HEK293T (cell line): ENCODE measurements around the gene KRTAP10-8.
"Not testable (repeated sequence)": the region's sequence is repeated elsewhere in the genome, so short reads cannot be mapped to it uniquely, and the experiment has no call there.

ENCODE experiments used
- CTCF ChIA-PET: fragments of 350-600 bp; formaldehyde crosslinking; extraction: SDS; loops from one replicate; lab custom pipeline; 2021; ENCODE audit warnings: antibody characterized with exemption, inconsistent platforms; lab: Yijun Ruan, JAX
- POLR2A ChIA-PET: fragments of 350-600 bp; formaldehyde crosslinking; extraction: SDS; loops from one replicate; lab custom pipeline; 2020; ENCODE audit warnings: antibody characterized with exemption, inconsistent platforms; lab: Yijun Ruan, JAX
- DNase-seq: peaks from one replicate; pipeline ENCODE4 v3.0.0; 2012; ENCODE audit warnings: mixed read lengths; ENCODE audit errors: extremely low spot score
- ARNT ChIP-seq: fragments of 450-650 bp; IDR thresholded peaks from 2 replicates; pipeline ENCODE4 v1.6.1; 2017; ENCODE audit warnings: mild to moderate bottlenecking
- BHLHE40 ChIP-seq: fragments of 450-650 bp; IDR thresholded peaks from 2 replicates; pipeline ENCODE4 v1.6.1; 2016; ENCODE audit warnings: mild to moderate bottlenecking, moderate library complexity, borderline replicate concordance
- CTBP1 ChIP-seq: fragments of 450-650 bp; IDR thresholded peaks from 2 replicates; pipeline ENCODE4 v1.6.1; 2016; ENCODE audit warnings: borderline replicate concordance
- ELF4 ChIP-seq: fragments of 450-650 bp; IDR thresholded peaks from 2 replicates; pipeline ENCODE4 v1.6.1; 2017; ENCODE audit warnings: antibody characterized with exemption
- FOXA1 ChIP-seq: fragments of 450-650 bp; IDR thresholded peaks from 2 replicates; pipeline ENCODE4 v1.6.1; 2016; ENCODE audit warnings: mild to moderate bottlenecking
- FOXK2 ChIP-seq: fragments of 450-650 bp; IDR thresholded peaks from 2 replicates; pipeline ENCODE4 v1.6.1; 2016; ENCODE audit warnings: mild to moderate bottlenecking
- FOXM1 ChIP-seq: fragments of 450-650 bp; IDR thresholded peaks from 2 replicates; pipeline ENCODE4 v1.6.1; 2017; ENCODE audit warnings: mild to moderate bottlenecking, borderline replicate concordance
- HDGF ChIP-seq: fragments of 450-650 bp; IDR thresholded peaks from 2 replicates; pipeline ENCODE4 v1.6.1; 2017; ENCODE audit warnings: antibody characterized with exemption, borderline replicate concordance
- L3MBTL2 ChIP-seq: fragments of 450-650 bp; conservative IDR thresholded peaks from 2 replicates; pipeline ENCODE4 v1.6.1; 2016; ENCODE audit warnings: mild to moderate bottlenecking
- LEF1 ChIP-seq: fragments of 450-650 bp; IDR thresholded peaks from 2 replicates; pipeline ENCODE4 v1.6.1; 2017; ENCODE audit warnings: mild to moderate bottlenecking, borderline replicate concordance
- NFRKB ChIP-seq: fragments of 450-650 bp; IDR thresholded peaks from 2 replicates; pipeline ENCODE4 v1.6.1; 2016; ENCODE audit warnings: mild to moderate bottlenecking, moderate library complexity
- SP1 ChIP-seq: fragments of 450-650 bp; IDR thresholded peaks from 2 replicates; pipeline ENCODE4 v1.6.1; 2017
- SUZ12 ChIP-seq: fragments of 450-650 bp; IDR thresholded peaks from 2 replicates; pipeline ENCODE4 v1.6.1; 2016; ENCODE audit warnings: mild to moderate bottlenecking
- TARDBP ChIP-seq: fragments of 450-650 bp; IDR thresholded peaks from 2 replicates; pipeline ENCODE4 v1.6.1; 2016
- ZNF384 ChIP-seq: fragments of 450-650 bp; IDR thresholded peaks from 2 replicates; pipeline ENCODE4 v1.6.1; 2016
- TF ChIP-seq, protein P1 (sequence below): fragments of 450-650 bp; IDR thresholded peaks from 2 replicates; pipeline ENCODE4 v1.6.1; 2016

KRTAP10-8 gene

DNA sequence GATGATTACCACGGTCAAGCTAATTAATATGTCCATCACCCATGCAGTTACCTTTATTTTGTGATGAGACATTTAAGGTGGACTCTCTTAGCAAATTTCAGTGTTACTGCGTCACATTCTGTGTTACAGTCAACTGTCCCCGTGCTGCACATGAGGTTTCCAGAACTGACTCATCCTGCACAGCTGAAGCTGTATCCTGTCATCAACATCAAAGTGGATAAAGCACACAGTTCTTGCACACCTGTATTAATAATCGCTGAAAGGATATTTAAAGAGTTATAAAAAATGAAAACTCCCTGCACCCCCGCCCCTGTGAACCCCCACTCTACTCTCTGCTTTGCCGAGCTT lies 28.1 kb upstream of the KRTAP10-8 start:
- ChIA-PET POLR2A (no interaction called here), CTCF (no interaction called here)
- DNase-seq, result no peak
- TF ChIP-seq L3MBTL2 (no peak), TARDBP (no peak), FOXA1 (no peak), FOXK2 (no peak), CTBP1 (no peak), LEF1 (no peak)

DNA sequence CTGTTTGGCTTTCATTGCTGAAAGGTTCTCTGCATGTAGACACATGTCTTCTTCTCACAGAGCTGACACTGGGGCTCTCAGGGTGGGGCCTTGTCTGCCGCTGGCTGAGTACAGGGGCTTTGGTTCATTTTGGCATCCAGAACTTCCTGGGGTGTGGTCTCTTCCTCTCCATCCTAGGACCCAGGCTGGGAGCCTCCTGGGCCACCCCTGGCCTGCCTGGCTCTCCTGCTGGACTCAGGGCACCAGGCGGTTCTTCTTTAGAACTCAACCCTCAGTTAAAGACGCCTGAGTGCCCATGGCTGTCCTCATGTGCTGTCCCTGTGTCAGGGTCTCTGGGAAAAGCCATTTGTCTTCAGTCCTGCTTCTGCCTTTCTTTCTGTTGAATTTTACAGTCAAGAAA lies 26.0 kb upstream of the KRTAP10-8 start:
- CTCF ChIA-PET, result no interaction called here
- no peak for DNase-seq
- TF ChIP-seq FOXA1, result no peak
- TF ChIP-seq, protein P1, sequence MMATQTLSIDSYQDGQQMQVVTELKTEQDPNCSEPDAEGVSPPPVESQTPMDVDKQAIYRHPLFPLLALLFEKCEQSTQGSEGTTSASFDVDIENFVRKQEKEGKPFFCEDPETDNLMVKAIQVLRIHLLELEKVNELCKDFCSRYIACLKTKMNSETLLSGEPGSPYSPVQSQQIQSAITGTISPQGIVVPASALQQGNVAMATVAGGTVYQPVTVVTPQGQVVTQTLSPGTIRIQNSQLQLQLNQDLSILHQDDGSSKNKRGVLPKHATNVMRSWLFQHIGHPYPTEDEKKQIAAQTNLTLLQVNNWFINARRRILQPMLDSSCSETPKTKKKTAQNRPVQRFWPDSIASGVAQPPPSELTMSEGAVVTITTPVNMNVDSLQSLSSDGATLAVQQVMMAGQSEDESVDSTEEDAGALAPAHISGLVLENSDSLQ, result no peak
- TF ChIP-seq HDGF, result no peak
- no peak for TF ChIP-seq ELF4
- TF ChIP-seq SUZ12, result no peak
- TF ChIP-seq NFRKB, result no peak
- TF ChIP-seq SP1, result no peak
- no peak for TF ChIP-seq BHLHE40
- no peak for TF ChIP-seq ZNF384
- TF ChIP-seq CTBP1, result no peak
- no peak for TF ChIP-seq FOXM1
- TF ChIP-seq LEF1, result no peak
- TF ChIP-seq L3MBTL2, result no peak
- no peak for TF ChIP-seq FOXK2
- TF ChIP-seq ARNT, result no peak
- TF ChIP-seq TARDBP, result no peak
- POLR2A ChIA-PET, result no interaction called here

DNA sequence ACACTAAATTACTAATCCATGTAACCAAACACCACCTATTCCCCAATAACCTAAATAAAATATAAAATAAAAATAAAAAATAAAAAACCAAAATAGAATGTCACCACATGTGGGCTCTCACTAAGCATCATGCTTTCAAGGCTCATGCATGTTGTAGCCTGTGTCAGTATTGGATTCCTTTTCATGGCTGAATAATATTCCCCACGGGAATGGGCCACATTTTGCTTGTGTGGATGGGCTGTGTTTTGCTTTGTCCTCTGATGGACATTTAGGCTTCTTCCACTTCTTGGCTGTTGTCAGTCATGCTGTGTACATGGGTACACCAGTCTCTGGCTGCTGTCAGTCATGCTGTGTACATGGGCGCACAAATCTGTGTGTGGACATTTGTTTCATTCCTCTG lies 22.8 kb upstream of the KRTAP10-8 start:
- no peak for DNase-seq
- ChIA-PET POLR2A (no interaction called here), CTCF (no interaction called here)
- TF ChIP-seq CTBP1, result no peak
- TF ChIP-seq L3MBTL2, result no peak
- no peak for TF ChIP-seq LEF1
- TF ChIP-seq FOXK2, result no peak
- no peak for TF ChIP-seq BHLHE40
- no peak for TF ChIP-seq HDGF
- no peak for TF ChIP-seq FOXM1
- TF ChIP-seq, protein P1, result no peak
- TF ChIP-seq NFRKB, result no peak
- no peak for TF ChIP-seq ARNT
- TF ChIP-seq TARDBP, result no peak
- TF ChIP-seq FOXA1, result no peak
- no peak for TF ChIP-seq SUZ12
- no peak for TF ChIP-seq ELF4
- no peak for TF ChIP-seq ZNF384
- no peak for TF ChIP-seq SP1

DNA sequence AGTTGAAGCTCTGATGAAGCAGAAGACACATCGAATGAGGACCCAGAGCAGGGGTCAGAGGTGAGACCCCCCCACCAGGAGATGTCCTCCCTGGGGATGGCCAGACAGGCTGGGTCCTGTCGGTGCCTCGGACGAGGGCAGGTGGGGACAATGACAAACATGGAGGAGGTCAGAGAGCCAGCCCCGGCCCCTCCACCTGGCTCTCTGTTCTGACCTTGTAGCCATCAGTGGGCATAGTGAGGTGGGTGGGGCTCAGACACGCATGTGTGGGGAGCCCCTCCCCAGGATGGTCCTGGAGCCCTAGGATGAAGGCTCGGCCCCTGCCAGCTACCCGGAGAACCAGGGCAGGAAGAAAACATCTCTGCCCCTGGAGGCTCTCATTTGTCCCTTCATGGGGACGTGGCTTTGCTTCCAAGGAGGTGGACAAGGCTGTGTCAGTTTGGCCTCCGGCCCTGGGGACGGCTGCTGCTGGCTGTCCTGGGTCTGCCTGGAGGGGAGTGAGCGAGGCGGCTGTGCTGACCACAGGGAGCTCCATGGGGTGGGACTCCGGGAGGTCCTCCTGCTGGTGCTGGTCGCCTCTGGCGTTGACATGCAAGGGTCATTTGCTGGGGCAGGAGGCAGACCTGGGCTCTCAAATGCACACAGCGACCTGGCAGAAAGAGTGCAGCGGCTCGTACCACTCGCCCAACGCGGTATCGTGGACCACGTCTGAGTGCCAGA lies 22.1 kb upstream of the KRTAP10-8 start:
- CTCF ChIA-PET, result no interaction called here
- POLR2A ChIA-PET, result no interaction called here
- no peak for DNase-seq
- TF ChIP-seq FOXK2 (no peak), L3MBTL2 (no peak), CTBP1 (no peak), ZNF384 (no peak), HDGF (no peak), FOXA1 (no peak), FOXM1 (no peak), SUZ12 (no peak), SP1 (no peak), LEF1 (no peak), BHLHE40 (no peak), TARDBP (no peak)
- TF ChIP-seq, protein P1, result no peak

DNA sequence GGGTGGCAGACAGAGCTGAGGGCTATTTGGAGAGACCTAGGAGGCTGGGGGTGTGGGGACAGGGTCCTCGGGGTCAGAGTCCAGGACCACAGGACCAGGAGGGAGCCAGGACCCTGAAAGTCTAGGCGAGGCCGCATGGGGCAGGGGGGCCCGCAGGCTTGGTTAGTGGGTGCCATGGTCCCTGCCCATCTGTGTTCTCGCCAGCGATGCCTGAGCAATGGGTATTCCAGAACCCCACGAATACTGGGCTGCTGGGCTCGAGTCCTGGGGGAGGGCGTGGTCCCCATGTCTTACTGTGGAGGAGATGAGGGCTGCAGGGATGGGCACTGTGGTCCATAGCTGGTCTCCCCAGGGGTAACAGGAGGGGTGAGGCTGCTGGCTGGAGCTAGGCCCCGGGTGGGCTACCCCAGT lies 21.6 kb upstream of the KRTAP10-8 start:
- TF ChIP-seq CTBP1, result no peak
- no peak for TF ChIP-seq FOXA1
- TF ChIP-seq LEF1, result no peak
- no peak for TF ChIP-seq NFRKB
- no peak for TF ChIP-seq BHLHE40
- TF ChIP-seq, protein P1, result no peak
- ChIA-PET POLR2A (no interaction called here), CTCF (no interaction called here)
- DNase-seq, result no peak

DNA sequence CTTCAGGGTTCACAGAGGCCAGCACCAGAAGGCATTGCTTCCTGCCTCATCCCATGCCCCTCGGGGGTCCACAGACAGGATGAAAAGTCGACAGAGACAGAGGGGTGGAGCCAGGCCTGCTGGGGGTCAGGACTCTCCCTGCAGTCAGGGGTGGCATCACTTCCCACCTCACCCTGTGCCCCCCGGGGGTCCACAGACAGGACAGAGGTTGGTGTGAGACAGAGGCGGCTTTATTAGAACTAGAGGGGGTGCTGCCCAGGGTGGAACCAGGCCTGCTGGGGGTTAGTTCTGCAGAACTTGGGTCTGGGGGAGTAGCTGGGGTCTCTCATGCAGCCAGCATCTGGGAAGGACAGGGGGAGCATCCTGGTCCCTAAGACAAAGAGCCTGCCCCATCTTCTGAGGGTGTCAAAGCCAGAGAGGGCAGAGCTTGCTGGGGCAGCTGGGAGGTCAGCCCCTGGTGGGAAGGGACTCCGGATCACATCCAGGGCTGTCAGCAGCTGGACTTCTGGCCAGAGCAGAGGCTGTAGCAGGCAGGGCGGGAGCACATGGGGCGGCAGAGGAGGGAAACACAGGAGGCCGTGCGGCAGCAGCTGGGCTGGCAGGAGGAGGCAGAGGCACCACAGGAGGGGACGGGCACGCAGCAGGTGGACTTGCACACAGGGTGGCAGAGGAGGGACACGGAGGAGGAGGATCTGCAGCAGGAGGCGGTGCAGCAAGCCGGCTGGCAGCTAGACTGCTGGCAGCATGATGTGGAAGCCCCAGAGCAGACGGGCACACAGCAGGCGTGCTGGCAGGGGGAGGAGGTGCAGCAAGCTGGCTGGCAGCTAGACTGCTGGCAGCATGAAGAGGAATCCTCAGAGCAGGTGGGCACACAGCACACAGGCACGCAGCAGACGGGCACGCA lies 20.7 kb upstream of the KRTAP10-8 start:
- POLR2A ChIA-PET, CTCF ChIA-PET, DNase-seq: not testable (repeated sequence)

DNA sequence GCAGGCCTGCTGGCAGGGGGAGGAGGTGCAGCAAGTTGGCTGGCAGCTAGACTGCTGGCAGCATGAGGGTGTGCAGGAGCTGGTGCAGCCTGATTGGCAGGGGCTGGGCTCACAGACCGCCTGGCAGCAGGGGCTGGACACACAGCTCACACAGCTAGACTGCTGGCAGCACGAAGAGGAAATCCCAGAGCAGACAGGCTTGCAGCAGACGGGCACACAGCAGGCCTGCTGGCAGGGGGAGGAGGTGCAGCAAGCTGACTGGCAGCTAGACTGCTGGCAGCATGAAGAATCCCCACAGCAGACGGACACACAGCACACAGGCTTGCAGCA lies 20.1 kb upstream of the KRTAP10-8 start:
- CTCF ChIA-PET, DNase-seq, POLR2A ChIA-PET: not testable (repeated sequence)
